Measurements from ENCODE around the gene ADGRF3. TPM values are rescaled to one million over a fixed set of nuclear protein-coding genes. Genes with fewer than 3 reads are reported as not detected.
A peak's percentile ranks its signal among the peaks of the same experiment; 100 is the strongest.
"Not testable (repeated sequence)": the region's sequence is repeated elsewhere in the genome, so short reads cannot be mapped to it uniquely, and the experiment has no call there.

Gene ADGRF3
- total and polyA plus RNA-seq, 2 of the 13 experiments (the other 11 are each of a cell fraction or from before 2014, with no cell fraction given) = 0.40 to 1.5 TPM

DNA sequence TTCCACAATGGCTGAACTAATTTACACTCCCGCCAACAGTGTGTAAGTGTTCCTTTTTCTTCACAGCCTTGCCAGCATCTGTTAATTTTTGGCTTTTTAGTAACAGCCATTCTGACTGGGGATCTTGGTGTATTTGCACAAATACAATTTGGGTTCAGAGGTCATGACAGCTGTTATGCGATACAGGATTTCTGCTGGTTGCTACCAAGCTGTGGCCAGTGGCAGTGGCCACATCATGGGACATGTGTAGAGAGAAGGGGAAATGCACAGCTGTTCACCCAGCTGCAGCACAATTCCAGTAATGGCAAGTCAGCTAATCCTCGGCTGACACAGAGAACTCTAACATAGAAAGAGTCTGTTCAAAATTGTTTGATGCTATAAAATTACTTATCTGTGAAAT is 21.7 kb downstream of the ADGRF3 start:
- CTCF ChIA-PET (ENCODE audit: low intra/inter-chr PET ratio, low total read pairs) = no interaction called here
- H3K9ac ChIP-seq (ENCODE audit: insufficient read depth, low read depth, low read length) = no peak overlapping the region
- no peaks in the 10 kb centered on the region for H3K79me2 ChIP-seq (ENCODE audit: insufficient read depth, low read length)
- DNase-seq (ENCODE audit: low spot score) (no peak), ATAC-seq (peak; percentile 64), FAIRE-seq (no peak)
- intact Hi-C loops (cut with micrococcal nuclease; ENCODE audit: unreplicated experiment) = loop anchor here (5.0 kb wide), 1 partner anchor 153 kb away; the partner anchor contains the start of gene GAREM2
- H3K4me1 ChIP-seq (ENCODE audit: insufficient read depth, low read length) = peaks cover 28% of the 10 kb centered on the region
- no peak overlapping the region for H3K4me2 ChIP-seq (ENCODE audit: low read depth, low read length)
- H2AFZ ChIP-seq (ENCODE audit: low read length) = no peak overlapping the region
- H4K20me1 ChIP-seq (ENCODE audit: insufficient read depth, low read length) = no peaks in the 10 kb centered on the region
- H3K27me3 ChIP-seq (ENCODE audit: control insufficient read depth in 1 of 2, insufficient read depth in 2 of 2, low read length in 2 of 2) = no peaks in the 10 kb centered on the region; a peak in 1 of 5 replicates
- in situ Hi-C loops (cut with HindIII; ENCODE audit: extremely low pct_ligation_motif_present, low pct_unique_long_range_greater_than_20kb) = loop anchor here (25.0 kb wide), 1 partner anchor 338 kb away; the partner anchor contains the start of gene KIF3C
- peak; percentile 36; the same call in 1 of the 2 replicates for TF ChIP-seq TFAP4 (IDR thresholded peaks at IDR 0.05; ENCODE audit: borderline replicate concordance, low read depth)
- peak; percentile 61 for TF ChIP-seq HNF4A (CRISPR knock-in tag; IDR thresholded peaks at IDR 0.05)
- TF ChIP-seq NR2C2 (CRISPR knock-in tag; IDR thresholded peaks at IDR 0.05; ENCODE audit: borderline replicate concordance) = peak; percentile 68; the same call in 1 of the 2 replicates
- TF ChIP-seq ZNF350 (CRISPR knock-in tag; IDR thresholded peaks at IDR 0.05; ENCODE audit: borderline replicate concordance, low read depth) = no peak
- 0 out of 2 replicates have a peak, but pooled peaks have one; percentile 24 for TF ChIP-seq NR2F6 (IDR thresholded peaks at IDR 0.05)
- TF ChIP-seq NR2F6 (CRISPR knock-in tag; IDR thresholded peaks at IDR 0.05) = peak; percentile 42; the same call in 1 of the 2 replicates
- no peak overlapping the region for H3K27ac ChIP-seq (ENCODE audit: extremely low read length, insufficient read depth, low read length)
- BruUV-seq (replicated peaks) = no TSS peak
- no peak overlapping the region for H3K4me3 ChIP-seq (replicated peaks in 1 of 3; ENCODE audit: insufficient read depth in 1 of 3, low read depth in 2 of 3, low read length in 3 of 3)
- H3K36me3 ChIP-seq (replicated peaks in 1 of 2; ENCODE audit: control insufficient read depth in 1 of 2, insufficient read depth in 2 of 2, low read length in 2 of 2) = no peaks in the 10 kb centered on the region
- POLR2A ChIA-PET = no interaction called here
- WGBS (ENCODE audit: low lambda C conversion rate) = 3% methylated on average over 3 of the region's 3 CpGs
- H3K9me3 ChIP-seq (ENCODE audit: low read length) = no peaks in the 10 kb centered on the region

DNA sequence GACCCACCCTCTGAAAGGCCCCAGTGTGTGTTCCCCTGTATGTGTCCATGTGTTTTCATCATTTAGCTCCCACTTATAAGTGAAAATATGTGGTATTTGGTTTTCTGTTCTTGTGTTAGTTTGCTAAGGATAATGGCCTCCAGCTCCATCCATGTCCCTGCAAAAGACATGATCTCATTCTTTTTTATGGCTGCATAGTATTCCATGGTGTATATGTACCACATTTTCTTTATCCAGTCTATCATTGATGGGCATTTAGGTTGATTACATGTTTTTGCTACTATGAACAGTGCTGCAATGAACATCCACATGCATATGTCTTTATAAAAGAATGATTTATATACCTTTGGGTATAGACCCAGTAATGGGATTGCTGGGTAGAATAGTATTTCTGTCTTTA is 22.1 kb downstream of the ADGRF3 start:
- CTCF ChIA-PET (ENCODE audit: low intra/inter-chr PET ratio, low total read pairs); H3K36me3 ChIP-seq (replicated peaks in 1 of 2; ENCODE audit: control insufficient read depth in 1 of 2, insufficient read depth in 2 of 2, low read length in 2 of 2); H3K27me3 ChIP-seq (ENCODE audit: control insufficient read depth in 1 of 2, insufficient read depth in 2 of 2, low read length in 2 of 2); H3K79me2 ChIP-seq (ENCODE audit: insufficient read depth, low read length); in situ Hi-C loops (cut with HindIII; ENCODE audit: extremely low pct_ligation_motif_present, low pct_unique_long_range_greater_than_20kb); H3K4me2 ChIP-seq (ENCODE audit: low read depth, low read length); H3K9me3 ChIP-seq (ENCODE audit: low read length); H3K27ac ChIP-seq (ENCODE audit: extremely low read length, insufficient read depth, low read length); DNase-seq (ENCODE audit: low spot score); ATAC-seq; BruUV-seq (replicated peaks); intact Hi-C loops (cut with micrococcal nuclease; ENCODE audit: unreplicated experiment); H3K9ac ChIP-seq (ENCODE audit: insufficient read depth, low read depth, low read length); H2AFZ ChIP-seq (ENCODE audit: low read length); POLR2A ChIA-PET; FAIRE-seq; H4K20me1 ChIP-seq (ENCODE audit: insufficient read depth, low read length); H3K4me3 ChIP-seq (replicated peaks in 1 of 3; ENCODE audit: insufficient read depth in 1 of 3, low read depth in 2 of 3, low read length in 3 of 3): not testable (repeated sequence)
- peaks cover 25% of the 10 kb centered on the region for H3K4me1 ChIP-seq (ENCODE audit: insufficient read depth, low read length)
